Testis (tissue), 3 donors: ENCODE results near the gene TUT7. TPM values are rescaled to one million over a fixed set of nuclear protein-coding genes. Genes with fewer than 3 reads are reported as not detected.

Source experiments
- DNase-seq: peaks from one replicate; pipeline ENCODE4 v3.0.0-alpha.2; 2019
- H3K27ac ChIP-seq, 2 donors: fragments of 200-600 bp; sonication (generic); one replicate each; pipeline ENCODE4 v1.5.1; 2019
- H3K27me3 ChIP-seq: fragments of 200-600 bp; sonication (generic); one replicate; pipeline ENCODE4 v1.5.1; 2019
- H3K36me3 ChIP-seq: fragments of 200-600 bp; sonication (generic); one replicate; pipeline ENCODE4 v1.5.1; 2017; ENCODE audit warnings: low read depth; ENCODE audit errors: missing control alignments
- H3K4me1 ChIP-seq: fragments of 200-600 bp; sonication (generic); one replicate; pipeline ENCODE4 v1.5.1; 2019
- H3K4me3 ChIP-seq, 2 donors: fragments of 200-600 bp; sonication (generic); one replicate each; pipeline ENCODE4 v1.5.1; 2017 to 2019
- H3K9me3 ChIP-seq: fragments of 200-600 bp; sonication (generic); one replicate; pipeline ENCODE4 v1.5.1; 2017
- POLR2A ChIP-seq: fragments of 450-650 bp; IDR thresholded peaks from one replicate; pipeline ENCODE4 v1.6.1; 2017; ENCODE audit warnings: antibody characterized with exemption, mild to moderate bottlenecking, moderate library complexity
- WGBS, 2 donors: methylation state at CpG; one replicate each; pipeline ENCODE4 v1.1.5; 2018; 5-methylcytosine and 5-hydroxymethylcytosine counted together
- intact Hi-C: fragments of 100-400 bp; cut with DNase I; formaldehyde crosslinking; loops from one replicate; pipeline ENCODE4 v1.15.1; 2023; ENCODE audit warnings: low total_unique reads
- polyA plus RNA-seq: library from polyadenylated mRNA; stranded (reverse); fragments of 350-450 nt; fragmentation: Illumina TruSeq; extraction: RNeasy Lipid Tissue Mini Kit (QIAGEN cat#74804); gene quantifications from one replicate; pipeline ENCODE4 v1.2.3, GENCODE V29; 2014; ENCODE audit warnings: low read depth, low replicate concordance; ENCODE audit not compliant: insufficient read depth
- total RNA-seq, 2 donors: library from RNA; depleted of rRNA; stranded (reverse); fragments of >200 nt; gene quantifications; one replicate each; pipeline ENCODE4 v1.2.3, GENCODE V29; 2016
- TF ChIP-seq, protein P1 (sequence below), 3 experiments: fragments of 450-650 bp in 2 of 3; fragments of 200-600 bp in 1 of 3; sonication (generic) in 1 of 3; IDR thresholded peaks; one replicate each; pipeline ENCODE4 v1.5.1; 2016 to 2019; ENCODE audit warnings: antibody characterized with exemption in 3 of 3, mild to moderate bottlenecking in 2 of 3, moderate library complexity in 1 of 3

Gene TUT7
- total and polyA plus RNA-seq, 3 donors from 2014 or later: 18.7 to 53.4 (median 40.0) TPM

DNA sequence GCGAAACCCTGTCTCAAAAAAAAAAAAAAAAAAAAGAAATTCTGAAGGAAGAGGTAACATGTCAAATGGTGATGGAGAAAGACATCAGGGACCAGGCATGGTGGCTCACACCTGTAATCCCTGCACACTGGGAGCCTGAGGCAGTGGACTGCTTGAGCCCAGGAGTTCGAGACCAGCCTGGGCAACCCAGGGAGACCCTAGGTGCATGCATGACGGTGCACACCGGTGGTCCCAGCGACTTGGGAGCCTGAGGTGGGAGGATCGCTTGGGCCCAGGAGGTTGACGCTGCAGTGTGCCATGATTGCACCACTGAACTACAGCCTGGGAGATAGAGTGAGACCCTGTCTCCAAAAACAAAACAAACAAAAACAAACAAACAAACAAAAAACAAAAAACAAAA, 73.6 kb downstream of the TUT7 start:
- Histone ChIP-seq H3K4me3 (no peak overlapping the region), H3K27me3 (no peaks in the 10 kb centered on the region), H3K27ac (no peak overlapping the region), H3K4me1 (peaks cover 17% of the 10 kb centered on the region), H3K9me3 (no peaks in the 10 kb centered on the region), H3K36me3 (no peaks in the 10 kb centered on the region)
- 73 to 75% methylated on average over 7 of the region's 7 CpGs for WGBS, 2 donors
- TF ChIP-seq, protein P1, sequence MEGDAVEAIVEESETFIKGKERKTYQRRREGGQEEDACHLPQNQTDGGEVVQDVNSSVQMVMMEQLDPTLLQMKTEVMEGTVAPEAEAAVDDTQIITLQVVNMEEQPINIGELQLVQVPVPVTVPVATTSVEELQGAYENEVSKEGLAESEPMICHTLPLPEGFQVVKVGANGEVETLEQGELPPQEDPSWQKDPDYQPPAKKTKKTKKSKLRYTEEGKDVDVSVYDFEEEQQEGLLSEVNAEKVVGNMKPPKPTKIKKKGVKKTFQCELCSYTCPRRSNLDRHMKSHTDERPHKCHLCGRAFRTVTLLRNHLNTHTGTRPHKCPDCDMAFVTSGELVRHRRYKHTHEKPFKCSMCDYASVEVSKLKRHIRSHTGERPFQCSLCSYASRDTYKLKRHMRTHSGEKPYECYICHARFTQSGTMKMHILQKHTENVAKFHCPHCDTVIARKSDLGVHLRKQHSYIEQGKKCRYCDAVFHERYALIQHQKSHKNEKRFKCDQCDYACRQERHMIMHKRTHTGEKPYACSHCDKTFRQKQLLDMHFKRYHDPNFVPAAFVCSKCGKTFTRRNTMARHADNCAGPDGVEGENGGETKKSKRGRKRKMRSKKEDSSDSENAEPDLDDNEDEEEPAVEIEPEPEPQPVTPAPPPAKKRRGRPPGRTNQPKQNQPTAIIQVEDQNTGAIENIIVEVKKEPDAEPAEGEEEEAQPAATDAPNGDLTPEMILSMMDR (IDR thresholded peaks at IDR 0.05): no peak
- TF ChIP-seq POLR2A: no peak
- intact Hi-C loops: no loop called here
- DNase-seq: no peak

DNA sequence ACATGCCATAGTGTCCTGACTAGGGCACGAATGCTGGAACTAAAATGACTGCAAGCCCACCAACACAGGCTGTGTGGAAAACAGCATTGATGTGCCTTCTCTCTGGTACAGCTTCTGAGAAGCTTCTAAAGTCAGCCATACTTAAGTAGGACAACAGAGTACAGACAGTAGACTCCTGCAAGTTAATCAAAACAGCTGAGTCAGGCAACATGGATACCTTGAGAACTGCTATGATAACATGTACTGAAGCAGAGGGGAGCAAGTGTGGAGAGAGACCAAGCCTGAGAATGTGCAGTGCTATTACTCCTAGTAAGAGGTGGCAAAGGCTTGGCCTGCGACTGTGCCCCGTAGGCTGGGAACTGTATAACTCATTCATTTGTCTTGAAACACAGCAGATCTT, 74.4 kb downstream of the TUT7 start:
- TF ChIP-seq, protein P1 (IDR thresholded peaks at IDR 0.05): no peak
- TF ChIP-seq POLR2A: no peak
- Histone ChIP-seq H3K36me3 (no peaks in the 10 kb centered on the region), H3K4me3 (no peak overlapping the region), H3K4me1 (peaks cover 17% of the 10 kb centered on the region), H3K27me3 (no peaks in the 10 kb centered on the region), H3K27ac (no peak overlapping the region), H3K9me3 (no peaks in the 10 kb centered on the region)
- DNase-seq: no peak
- WGBS, 2 donors: 73 to 81% methylated on average over 3 of the region's 3 CpGs
- intact Hi-C loops: no loop called here

DNA sequence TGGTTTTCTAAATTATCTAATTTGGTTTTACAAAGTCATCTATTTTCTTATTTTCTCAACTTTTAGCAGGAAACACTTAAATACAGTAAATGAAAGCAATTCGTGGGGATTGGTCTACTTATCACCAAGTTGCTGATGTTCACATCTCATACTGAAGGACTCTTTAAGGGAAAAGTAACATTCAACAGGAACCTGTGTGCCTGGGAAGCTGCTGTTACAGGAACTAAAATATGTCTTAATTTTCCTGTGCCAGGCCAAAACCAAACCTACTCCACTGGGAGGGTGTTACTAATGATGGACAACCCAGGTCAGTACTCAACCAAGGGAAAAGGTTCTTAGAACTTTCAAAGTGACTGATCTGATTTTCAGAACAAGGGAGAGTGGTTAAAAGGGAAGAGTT, 77.1 kb downstream of the TUT7 start:
- Histone ChIP-seq H3K27ac (no peak overlapping the region), H3K36me3 (no peaks in the 10 kb centered on the region), H3K27me3 (no peaks in the 10 kb centered on the region), H3K9me3 (no peaks in the 10 kb centered on the region), H3K4me3 (no peak overlapping the region), H3K4me1 (peaks cover 17% of the 10 kb centered on the region)
- intact Hi-C loops: no loop called here
- 54 to 62% methylated on average over 1 of the region's 1 CpG for WGBS, 2 donors
- no peak for DNase-seq
- TF ChIP-seq, protein P1 (IDR thresholded peaks at IDR 0.05): no peak
- no peak for TF ChIP-seq POLR2A

DNA sequence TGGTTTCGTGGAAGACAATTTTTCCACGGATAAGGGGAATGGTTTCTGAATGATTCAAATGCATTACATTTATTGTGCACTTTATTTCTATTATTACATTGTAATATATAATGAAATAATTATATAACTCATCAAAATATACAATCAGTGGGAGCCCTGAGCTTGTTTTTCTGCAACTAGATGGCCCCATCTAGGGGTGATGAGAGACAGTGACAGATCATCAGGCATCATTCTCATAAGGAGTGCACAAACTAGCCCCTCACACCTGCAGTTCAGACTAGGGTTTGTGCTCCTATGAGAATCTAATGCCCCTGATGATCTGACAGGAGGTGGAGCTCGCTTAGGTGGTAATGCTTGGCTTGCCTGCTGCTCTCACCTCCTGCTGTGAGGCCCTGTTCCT, 78.2 kb downstream of the TUT7 start:
- Histone ChIP-seq H3K4me3 (no peak overlapping the region), H3K4me1 (peaks cover 13% of the 10 kb centered on the region), H3K36me3 (no peaks in the 10 kb centered on the region), H3K9me3 (no peaks in the 10 kb centered on the region), H3K27ac (no peak overlapping the region), H3K27me3 (no peaks in the 10 kb centered on the region)
- no peak for DNase-seq
- 78 to 88% methylated on average over 3 of the region's 3 CpGs for WGBS, 2 donors
- intact Hi-C loops: no loop called here
- no peak for TF ChIP-seq POLR2A
- TF ChIP-seq, protein P1 (IDR thresholded peaks at IDR 0.05): no peak

DNA sequence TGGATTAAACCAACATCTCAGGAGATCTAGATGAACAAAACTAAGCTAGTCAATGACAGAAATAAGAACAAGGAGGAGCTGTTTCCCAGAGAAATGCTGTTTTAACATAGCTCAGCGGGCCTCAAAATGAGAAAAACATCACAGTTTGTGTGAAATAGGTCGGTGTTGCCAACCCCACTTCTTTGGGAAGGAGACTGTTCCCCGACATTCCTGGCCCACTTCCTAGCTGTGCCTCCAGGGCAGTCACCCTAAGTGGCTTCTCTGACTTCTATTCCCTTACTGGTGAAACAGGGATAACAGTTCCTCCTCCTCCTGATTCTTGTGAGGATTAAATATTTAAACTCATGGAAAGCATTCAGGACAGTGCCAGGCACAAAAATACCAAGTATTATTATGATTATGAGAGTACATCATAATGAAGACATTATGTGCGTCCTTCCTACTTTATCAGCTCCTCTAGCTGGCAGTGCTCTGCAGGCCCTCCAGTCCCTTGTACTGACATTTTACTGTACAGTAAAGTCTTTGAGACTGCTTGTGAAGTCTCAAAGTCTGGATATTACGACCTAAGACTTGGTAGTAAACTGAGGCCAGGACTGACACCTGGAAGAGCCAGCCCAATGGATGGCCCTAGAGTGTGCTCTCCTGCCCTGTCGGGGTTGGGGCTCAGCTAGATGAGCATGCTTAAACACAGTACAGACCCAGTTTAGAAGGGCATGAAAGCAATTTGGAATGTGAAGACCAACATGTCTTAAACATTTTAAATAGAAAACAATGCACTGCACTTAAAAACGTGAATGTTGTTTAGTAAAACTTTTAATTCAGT, 79.2 kb downstream of the TUT7 start:
- peaks cover 5% of the 10 kb centered on the region for H3K4me1 ChIP-seq
- intact Hi-C loops: no loop called here
- no peak for TF ChIP-seq POLR2A
- TF ChIP-seq, protein P1 (IDR thresholded peaks at IDR 0.05): no peak
- WGBS, 2 donors: 66 to 83% methylated on average over 7 of the region's 7 CpGs
- H3K27me3 ChIP-seq: no peaks in the 10 kb centered on the region
- no peak for DNase-seq
- H3K4me3 ChIP-seq: no peak overlapping the region
- H3K9me3 ChIP-seq: no peaks in the 10 kb centered on the region
- no peak overlapping the region for H3K27ac ChIP-seq
- no peaks in the 10 kb centered on the region for H3K36me3 ChIP-seq
